D721Med (cell line): ENCODE measurements around the gene CAMK1D.
"Not testable (repeated sequence)": the region's sequence is repeated elsewhere in the genome, so short reads cannot be mapped to it uniquely, and the experiment has no call there.

Experiments used
- DNase-seq: peaks from one replicate; pipeline ENCODE4 v3.0.0; 2011; ENCODE audit warnings: low spot score; ENCODE audit not compliant: insufficient read length
- FAIRE-seq: peaks from 2 replicates; lab custom pipeline; 2011; peaks lifted over from hg19 to GRCh38; lab: Jason Lieb, UNC
- CTCF ChIP-seq: IDR thresholded peaks from 2 replicates; pipeline ENCODE4 v1.5.1; 2012; ENCODE audit warnings: mild to moderate bottlenecking, control low read depth; ENCODE audit not compliant: insufficient read depth; ENCODE audit errors: missing control alignments

The CAMK1D gene

DNA sequence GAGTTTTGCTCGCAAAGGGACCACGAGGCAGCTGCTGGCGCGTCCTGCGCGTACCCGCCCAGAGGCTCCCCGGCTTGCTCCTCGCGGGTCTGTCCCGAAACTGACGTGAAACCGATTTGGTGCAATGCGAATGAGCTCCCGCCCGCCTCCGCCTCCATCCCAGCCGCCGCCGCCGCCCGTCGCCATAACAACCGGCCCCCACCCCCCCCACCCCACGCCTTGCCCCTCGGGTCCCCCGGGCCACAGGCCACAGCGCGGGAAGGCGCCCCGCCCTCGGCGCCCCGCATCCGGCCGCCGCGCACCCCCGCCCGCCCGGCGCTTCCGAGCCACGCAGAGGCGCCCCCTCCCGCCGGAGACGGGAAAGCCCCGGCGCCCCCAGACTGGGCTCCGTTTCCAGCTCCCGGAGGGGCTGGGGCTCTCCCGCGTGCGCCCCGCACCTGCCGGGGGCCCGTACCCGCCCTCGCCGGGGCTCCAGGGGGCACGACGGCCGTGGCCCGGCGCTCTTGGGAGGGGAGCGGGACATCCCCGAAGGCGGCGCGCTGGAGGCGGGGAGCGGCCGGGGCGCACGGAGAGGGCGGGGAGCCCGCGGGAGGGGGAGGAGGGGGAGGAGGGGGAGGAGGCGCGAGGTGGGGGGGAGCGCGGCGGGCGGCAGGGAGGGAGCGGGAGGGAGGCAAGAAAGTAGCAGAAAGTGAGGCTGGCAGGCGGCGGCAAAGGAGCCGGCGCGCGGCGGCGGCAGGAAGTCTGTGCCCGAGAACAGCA lies at the start of gene CAMK1D:
CAMK1D (plus strand) TSS at position 678 of the 759 bp plus-strand sequence.
- no peak for FAIRE-seq
- peak; percentile 41 for DNase-seq
- TF ChIP-seq CTCF, result peak; percentile 5

DNA sequence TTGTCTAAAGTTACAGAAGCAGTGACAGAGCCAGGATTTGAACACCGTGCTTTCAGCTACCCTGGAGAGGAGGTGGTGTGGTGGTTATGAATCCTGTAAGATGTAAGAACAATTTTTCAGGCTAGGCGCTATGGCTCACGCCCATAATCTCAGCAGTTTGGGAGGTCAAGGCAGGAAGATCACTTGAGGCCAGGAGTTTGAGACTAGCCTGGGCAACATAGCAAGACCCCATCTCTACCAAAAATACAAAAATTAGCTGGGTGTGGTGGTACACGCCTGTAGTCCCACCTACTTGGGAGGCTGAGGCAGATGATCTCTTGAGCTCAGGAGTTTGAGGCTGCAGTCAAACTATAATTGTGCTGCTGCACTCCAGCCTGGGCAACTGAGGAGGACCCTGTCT lies 48.3 kb upstream of the CAMK1D start:
- not testable (repeated sequence) for DNase-seq, FAIRE-seq

DNA sequence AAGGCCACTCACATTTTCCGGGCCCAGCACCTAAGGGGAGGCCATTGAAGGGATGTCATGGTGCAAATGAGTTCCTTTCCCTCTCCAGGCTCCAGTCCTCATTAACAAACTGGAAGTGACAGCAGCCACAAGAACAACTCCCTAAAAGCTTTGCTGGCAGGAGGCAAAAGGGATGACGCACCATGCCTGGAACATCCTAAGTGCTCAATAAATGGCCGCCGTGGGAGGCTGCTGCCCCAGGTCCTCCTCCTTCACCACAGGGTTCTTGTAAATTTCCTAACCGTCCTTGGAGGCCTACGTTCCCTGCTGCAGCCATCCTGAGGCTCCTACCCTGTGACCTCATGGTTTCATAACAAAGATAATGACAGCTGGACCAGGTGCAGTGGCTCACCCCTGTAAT lies 41.3 kb upstream of the CAMK1D start:
- TF ChIP-seq CTCF, result no peak
- DNase-seq, result no peak
- no peak for FAIRE-seq

DNA sequence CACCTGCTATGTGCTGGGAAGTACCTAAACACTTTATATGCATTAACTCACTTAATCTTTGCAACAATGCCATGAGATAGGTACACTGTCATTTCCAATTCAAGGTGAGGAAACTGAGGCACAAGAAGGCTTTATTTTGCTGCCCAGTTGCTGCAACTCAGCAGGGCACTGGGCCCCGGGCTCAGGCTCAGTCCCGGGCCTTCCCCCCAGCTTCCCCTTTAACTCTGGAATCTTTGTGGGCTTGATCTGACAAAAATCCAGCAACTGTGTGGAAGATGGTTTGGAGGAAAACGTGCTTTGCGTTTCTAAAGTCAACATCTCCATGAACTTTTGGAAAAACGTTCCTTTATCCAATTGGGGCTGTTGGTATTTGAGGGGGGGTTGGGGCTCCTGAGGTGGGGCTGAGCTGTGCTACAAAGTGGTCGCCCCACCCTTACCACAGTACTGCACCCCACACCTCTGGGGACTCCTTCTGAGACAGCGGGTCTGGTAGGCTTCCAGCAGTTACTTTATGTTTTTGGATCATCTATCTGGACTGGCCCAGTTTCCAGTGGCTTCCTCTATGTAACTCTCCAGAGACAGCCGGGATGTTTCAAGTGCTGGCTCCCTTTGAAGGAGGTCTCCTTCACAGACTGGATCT lies 40.5 kb upstream of the CAMK1D start:
- TF ChIP-seq CTCF, result no peak

DNA sequence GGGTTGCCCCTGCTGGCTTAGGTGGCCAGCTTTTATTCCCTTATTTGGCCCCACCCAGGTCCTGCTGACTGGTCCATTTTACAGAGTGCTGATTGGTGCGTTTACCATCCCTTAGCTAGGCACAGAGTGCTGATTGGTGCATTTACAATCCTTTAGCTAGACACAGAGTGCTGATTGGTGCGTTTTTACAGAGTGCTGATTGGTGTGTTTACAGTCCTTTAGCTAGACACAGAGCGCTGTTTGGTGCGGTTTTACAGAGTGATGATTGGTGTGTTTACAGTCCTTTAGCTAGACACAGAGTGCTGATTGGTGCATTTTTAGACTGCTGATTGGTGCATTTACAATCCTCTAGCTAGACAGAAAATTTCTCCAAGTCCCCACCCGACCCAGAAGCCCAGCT lies 39.6 kb upstream of the CAMK1D start:
- not testable (repeated sequence) for FAIRE-seq, DNase-seq

More for the DNA sequence above, 40.5 kb upstream of the CAMK1D start:
- FAIRE-seq (no peak), DNase-seq (no peak)

DNA sequence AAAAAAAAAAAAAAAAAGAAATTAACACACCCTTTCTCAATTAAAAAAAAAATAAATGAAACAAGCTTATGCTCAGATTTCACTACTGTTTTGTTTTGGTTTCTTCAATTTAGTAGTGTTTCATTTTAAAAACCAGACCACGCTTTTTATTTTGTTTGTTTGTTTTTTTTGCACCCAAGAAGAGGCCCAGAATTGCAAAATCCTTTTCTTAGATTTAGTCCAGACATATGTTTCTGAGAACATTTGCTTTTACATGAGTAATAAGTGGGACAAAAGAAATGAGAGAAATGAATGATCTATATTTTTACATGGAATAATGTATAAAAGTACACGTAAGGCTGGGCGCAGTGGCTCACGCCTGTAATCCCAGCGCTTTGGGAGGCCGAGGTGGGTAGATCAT lies 34.5 kb upstream of the CAMK1D start:
- TF ChIP-seq CTCF, result no peak
- DNase-seq (no peak), FAIRE-seq (no peak)

GRCh38 chr10:12319076-12319475 lies 30.3 kb upstream of the CAMK1D start:
- TF ChIP-seq CTCF, result no peak
- DNase-seq (no peak), FAIRE-seq (no peak)

DNA sequence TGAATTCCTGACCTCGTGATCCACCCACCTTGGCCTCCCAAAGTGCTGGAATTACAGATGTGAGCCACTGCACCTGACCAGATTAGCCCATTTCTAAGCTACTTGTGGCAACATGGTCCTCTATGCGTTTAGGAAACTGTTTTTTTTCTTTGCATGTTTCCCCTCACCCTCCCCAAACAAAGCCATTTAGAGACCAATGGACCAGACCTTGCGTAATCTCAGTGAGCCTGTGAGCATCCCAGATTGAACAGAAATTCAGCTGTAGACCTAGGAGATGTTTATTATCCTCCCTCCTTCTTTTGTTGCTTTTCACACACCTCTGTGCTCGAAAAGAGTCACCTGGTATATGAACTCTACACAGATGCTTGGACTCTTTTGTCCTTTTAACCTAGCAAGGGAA lies 28.5 kb upstream of the CAMK1D start:
- TF ChIP-seq CTCF, result no peak
- no peak for FAIRE-seq
- no peak for DNase-seq
